ENCODE measurements around the gene FATE1. TPM values are rescaled to one million over a fixed set of nuclear protein-coding genes. Genes with fewer than 3 reads are reported as not detected.
A peak's percentile ranks its signal among the peaks of the same experiment; 100 is the strongest.
"Not testable (repeated sequence)": the region's sequence is repeated elsewhere in the genome, so short reads cannot be mapped to it uniquely, and the experiment has no call there.

FATE1 gene, protein sequence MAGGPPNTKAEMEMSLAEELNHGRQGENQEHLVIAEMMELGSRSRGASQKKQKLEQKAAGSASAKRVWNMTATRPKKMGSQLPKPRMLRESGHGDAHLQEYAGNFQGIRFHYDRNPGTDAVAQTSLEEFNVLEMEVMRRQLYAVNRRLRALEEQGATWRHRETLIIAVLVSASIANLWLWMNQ
- total RNA-seq: 0.36 TPM

DNA sequence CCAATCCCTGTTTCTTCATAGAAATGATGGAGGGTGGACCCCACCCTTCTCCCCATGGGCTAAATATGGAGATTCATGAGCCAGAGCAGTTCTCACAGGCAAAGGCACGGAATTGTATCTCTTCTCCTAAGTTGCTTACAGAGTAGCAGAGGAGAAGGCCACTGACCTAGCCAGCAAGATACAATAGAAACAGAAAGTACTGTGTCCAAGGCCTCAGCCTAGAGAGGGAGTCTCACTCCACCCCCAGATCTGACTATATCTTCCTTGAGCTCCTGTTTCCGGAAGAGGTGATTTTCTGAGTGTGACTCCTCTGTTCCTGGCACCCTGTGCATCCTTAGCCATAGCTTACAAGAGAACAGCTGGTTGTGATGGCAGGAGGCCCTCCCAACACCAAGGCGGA, at the start of gene FATE1:
TSS of gene FATE1 (plus strand) at position 284 of the 400 bp plus-strand sequence. CDS start at position 369, 85 bp downstream.
- intact Hi-C loops (cut with DNase I): no loop called here
- ATAC-seq: no peak
- no peak for DNase-seq (ENCODE audit: low spot score)

DNA sequence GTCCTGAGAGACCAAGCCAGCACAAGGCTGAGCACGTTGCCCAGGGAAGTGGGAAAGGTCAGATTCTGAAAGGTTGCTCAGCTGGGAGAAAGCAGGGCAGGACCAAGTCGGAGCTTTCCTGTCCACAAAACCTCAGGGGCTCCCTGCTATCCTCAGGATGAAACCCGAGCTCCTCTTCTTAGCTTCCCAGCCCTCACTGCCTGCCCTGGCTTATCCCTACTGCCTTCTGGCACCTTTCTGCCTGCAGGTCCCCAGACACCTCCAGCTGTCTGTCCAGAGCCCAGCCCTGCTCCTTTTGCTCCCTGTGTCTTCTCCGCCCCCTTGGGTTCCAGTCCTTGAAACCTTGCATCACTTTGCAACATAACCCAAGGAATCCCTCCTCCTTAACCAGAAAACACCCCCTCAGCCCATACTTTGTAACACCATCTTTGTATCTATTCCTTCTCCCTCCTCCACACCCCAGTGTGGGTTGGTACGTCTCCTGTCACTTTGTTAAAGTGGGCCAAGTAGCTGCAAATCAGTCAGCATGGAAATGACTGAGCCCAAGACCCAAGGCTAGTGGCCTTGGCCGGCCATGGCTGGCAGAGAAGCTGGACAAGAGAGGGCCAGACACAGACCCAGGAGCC, 40.6 kb upstream of the FATE1 start:
- intact Hi-C loops (cut with DNase I): no loop called here
- ATAC-seq: no peak

DNA sequence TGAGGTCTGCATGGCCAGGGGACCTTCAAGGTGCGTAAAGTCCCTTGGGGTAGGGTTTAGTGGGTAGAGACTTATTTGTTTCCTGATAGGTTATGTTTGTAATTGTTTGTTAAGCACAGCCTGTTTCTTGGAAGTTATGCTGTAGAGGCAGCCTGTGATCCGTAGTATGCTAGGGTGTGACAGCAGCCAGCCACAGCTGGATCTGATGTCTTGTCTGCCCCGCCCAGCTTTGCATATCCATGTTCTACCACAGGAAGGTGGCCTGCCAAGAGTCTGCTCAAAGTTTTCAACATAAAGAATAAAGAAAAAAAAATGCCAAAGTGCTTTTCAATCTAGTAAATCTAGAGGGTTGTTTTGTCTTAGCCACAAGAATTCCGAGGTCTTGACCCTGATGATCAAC, 39.6 kb upstream of the FATE1 start:
- intact Hi-C loops (cut with DNase I): no loop called here
- ATAC-seq: no peak

More for the DNA sequence above, 40.6 kb upstream of the FATE1 start:
- no peak for DNase-seq (ENCODE audit: low spot score)

DNA sequence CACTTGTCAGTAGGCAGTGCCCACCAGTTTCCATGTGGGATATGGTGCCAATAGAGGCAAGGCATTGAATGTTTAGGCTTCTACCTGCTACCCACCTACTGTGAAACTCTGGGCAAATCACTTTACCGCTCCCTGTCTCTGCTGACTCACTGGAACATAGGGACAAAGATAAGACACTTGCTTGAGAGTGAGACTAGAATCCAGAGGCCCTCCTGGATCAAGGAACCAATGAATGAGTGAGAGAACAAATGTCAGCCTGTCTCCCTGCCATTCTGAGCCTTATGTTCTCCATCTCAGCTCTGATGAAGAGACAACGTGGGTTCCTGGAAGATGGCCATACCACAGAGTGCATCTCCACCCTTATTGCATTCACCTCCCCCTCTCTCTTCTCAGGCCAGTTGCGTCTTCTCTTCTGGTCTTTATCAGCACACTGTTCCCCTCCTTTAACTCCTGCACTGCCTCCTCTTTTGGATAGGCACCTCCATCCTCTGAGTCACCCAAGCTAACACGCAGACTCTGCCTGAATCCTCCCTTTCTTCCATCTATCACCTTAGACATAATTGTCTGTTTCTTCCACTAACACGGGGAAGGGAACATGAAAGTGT, 35.9 kb upstream of the FATE1 start:
- intact Hi-C loops (cut with DNase I): no loop called here
- ATAC-seq: no peak

More for the DNA sequence above, 39.6 kb upstream of the FATE1 start:
- DNase-seq (ENCODE audit: low spot score): no peak

DNA sequence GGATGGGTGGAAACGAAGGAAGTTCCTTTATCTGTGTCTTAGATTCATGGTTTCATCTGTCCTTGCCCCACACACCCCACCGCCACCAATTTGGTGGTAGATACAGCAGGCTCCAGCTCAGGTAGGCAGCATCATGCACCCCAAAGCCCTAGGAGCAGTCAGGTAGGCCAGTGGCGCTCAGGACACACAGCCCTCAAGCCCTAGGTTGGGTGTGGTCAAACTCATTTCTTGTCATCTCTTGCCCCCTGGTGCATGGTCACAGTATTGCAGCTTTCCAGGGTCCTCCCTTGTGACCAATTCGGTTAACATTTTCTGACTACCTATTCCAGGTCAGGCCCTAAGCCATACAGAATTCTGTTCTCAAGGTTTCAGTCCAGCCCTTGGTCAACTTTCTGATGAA, 35.0 kb upstream of the FATE1 start:
- intact Hi-C loops (cut with DNase I): no loop called here
- ATAC-seq (no peak), DNase-seq (ENCODE audit: low spot score) (no peak)

More for the DNA sequence above, 35.9 kb upstream of the FATE1 start:
- no peak for DNase-seq (ENCODE audit: low spot score)

DNA sequence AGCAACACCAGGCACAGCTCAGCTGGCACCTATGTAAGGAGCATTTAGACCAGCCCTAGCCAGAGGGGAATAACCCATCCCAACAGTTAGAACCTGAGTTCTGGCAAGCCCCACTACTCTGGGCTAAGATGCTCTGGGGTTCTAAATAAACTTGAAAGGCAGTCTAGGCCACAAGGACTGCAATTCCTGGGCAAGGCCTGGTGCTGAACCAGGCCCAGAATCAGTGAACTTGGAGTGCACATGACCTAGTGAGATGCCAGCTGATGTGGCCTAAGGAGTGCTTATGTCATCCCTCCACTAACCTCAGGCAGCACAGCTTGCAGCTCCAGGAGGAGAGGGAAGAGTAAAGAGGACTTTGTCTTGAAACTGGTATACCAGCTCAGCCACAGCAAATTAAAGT, 28.2 kb upstream of the FATE1 start:
- no peak for ATAC-seq
- intact Hi-C loops (cut with DNase I): no loop called here
- no peak for DNase-seq (ENCODE audit: low spot score)

DNA sequence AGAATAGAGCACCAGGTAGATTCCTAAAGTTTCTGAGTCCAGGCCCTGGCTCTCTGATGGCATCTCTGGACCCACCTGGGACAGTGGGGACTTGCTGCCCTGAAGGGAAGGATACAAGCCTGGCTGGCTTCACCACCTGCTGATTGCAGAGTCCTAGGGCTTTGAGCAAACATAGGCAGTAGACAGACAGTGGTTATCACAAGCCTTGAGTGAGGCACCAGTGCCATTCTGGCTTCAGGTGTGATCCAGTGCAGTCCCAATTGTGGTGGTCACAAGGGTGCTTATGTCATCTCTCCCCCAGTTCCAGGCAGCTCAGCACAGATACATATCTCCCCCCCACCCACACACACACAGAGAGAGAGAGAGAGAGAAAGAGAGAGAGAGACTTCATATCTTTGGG, 27.1 kb upstream of the FATE1 start:
- DNase-seq (ENCODE audit: low spot score) (no peak), ATAC-seq (no peak)
- intact Hi-C loops (cut with DNase I): no loop called here

DNA sequence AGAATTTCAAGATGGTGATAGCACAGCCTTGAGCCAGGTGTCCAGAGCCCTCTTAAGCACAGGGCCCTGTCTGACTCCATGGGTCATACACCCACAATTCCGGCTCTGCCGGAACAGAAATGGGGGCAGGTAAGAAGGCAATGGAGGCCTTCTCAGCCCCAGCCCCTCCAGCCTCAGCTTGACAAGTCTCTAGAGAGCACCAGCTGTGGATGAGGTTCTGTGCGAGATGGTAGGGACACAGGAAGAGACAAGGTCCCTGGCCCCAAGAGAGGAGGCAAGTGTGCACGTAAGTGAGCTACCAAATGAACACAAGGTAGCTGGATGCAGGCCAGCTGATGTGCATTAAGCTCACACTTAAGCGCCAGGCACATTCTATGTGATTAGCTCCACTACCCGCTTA, 23.0 kb upstream of the FATE1 start:
- intact Hi-C loops (cut with DNase I): no loop called here
- ATAC-seq: no peak
- DNase-seq (ENCODE audit: low spot score): peak; percentile 42

DNA sequence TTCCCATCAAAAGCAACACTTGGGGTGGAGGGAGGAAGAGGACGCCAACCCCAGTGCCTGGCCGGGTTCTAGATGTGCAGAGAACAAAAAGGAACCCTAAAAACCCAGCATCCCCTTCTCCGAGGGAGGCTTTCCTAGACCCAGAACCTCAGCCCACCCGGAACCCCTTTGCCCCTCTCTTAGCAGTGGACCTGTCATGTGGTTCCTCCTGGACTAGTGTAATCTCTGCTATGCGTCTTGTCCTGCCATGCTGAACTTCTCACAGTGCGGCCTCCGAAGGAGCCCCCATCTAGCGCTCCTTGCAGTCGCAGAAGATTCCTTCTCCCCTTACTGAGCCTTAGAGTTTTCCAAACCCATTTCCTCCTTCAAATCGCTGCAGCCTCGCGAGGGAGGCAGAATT, 21.7 kb upstream of the FATE1 start:
- ATAC-seq (no peak), DNase-seq (ENCODE audit: low spot score) (no peak)
- intact Hi-C loops (cut with DNase I): no loop called here

DNA sequence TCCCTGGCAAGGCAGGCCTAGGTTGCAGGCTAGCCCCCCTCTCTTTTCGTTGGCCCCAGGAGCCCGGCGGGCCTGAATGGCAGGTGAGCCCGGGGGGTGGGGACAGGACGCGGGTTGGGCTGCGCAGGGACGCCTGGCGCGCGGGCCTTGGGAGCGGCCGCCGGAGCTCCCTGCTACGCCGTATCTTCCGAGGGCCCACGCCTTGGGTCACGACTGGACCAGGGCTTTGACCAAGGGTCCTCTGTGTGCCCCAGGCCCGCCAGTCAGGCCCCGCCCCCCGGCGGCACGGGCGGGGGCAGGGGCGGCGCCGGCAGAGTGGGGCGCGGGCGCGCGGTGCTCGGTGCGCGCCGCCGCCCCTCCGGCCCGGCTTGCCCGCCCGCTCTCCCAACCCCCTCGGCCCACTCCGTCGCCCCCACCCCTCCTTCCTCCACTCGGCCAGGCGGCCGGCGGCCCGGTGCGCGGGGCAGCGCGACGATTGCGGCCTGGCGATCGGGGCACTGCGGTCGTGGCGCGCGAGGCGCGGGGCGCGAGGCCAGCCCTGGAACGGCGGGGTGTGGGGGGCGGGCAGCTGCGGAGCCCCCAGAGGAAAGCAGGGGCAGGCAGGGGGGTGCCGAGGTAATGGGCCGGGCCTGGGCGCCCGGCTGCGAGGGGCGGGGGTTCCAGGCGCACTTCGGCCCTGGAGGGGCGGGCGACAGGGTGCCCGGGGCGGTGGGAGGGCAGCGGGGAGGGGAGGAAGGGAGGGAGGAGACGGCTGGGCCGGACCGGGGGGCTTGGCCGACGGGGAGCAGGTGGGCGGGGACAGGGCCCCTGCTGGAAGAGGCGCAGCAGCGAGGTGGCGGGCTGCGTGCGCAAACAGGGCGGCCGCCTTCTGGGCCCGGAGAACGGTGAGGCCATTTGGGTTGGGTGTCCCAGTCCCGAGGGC, 20.9 kb upstream of the FATE1 start, which contains the start of gene PRRG3:
TSS of gene PRRG3 (plus strand) at position 798 of the 922 bp plus-strand sequence. CDS start 3,357 bp downstream, outside the sequence.
- DNase-seq (ENCODE audit: low spot score) (peak; percentile 62), ATAC-seq (peak; percentile 26)
- intact Hi-C loops (cut with DNase I): no loop called here

DNA sequence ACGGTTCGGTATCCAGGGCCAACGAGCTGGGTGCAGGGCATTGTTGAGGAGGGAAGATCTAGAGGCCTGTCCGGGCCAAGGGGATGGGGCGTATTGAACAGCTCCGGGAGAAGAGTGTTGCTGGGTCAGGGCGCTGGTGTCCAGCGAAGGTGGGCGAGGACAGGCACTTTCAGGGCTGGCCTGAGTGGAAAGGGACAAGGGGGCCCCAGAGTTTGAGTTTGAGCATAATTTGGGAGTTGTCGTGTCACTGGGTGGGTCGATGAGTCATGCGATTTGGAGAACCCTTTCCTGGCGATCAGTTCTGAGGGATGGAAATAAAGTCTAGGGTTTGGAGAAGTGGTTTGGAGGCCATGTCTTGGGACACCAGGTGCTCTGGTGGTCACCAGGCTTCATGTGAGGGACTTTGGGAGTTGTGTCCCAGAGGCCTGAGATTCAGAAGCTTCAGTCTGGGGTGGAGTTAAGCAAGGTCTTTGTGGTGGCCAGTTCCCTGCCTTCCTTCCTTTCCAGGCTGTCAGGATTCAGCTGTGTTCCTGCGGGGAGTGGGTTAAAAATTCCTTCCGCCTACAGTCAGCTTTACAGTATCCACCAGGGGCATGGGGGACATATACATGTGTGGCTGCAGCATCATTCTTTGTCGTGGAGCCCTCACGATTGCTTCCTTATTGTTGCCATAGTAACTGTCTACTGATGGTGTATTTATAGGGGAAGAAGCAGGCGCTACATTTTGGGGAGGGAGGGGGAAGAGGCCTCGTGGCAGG, 20.1 kb upstream of the FATE1 start:
- DNase-seq (ENCODE audit: low spot score): peak; percentile 21
- intact Hi-C loops (cut with DNase I): no loop called here
- peak; percentile 3 for ATAC-seq

DNA sequence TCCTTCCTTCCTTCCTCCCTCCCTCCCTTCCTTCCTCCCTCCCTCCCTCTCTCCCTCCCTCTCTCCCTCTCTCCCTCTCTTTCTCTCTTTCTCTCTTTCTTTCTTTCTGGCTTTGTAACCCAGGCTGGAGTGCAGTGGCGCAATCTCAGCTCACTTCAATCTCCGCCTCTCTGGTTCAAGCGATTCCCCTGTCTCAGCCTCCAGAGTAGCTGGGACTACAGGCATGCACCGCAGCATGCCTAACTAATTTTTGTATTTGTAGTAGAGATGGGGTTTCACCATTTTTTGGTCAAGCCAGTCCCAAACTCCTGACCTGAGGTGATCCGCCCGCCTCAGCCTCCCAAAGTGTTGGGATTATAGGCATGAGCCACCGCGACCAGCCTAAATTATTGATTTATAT, 18.8 kb upstream of the FATE1 start:
- DNase-seq (ENCODE audit: low spot score) (peak; percentile 33), ATAC-seq (peak; percentile 35)
- intact Hi-C loops (cut with DNase I): not testable (repeated sequence)

DNA sequence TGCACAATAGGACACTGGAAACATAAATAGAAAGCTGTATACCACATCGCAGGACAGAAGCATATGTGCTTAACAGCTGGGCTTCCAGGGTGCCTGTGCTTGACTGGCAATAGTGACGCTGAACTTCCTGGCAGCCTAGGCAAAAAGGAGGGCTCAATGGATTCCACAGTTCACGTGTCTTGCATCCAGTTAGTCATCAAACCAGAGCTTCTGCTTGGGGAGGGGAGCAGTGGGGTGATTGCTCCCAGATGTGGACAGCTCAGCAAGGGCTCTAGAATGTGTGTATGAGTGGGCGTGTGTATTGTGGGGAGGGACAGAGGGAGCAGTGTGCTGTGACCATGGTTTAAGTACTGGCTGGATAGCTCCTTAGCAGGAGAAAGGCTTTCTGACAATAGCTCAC, 18.3 kb upstream of the FATE1 start:
- DNase-seq (ENCODE audit: low spot score) (peak; percentile 58), ATAC-seq (peak; percentile 85)
- intact Hi-C loops (cut with DNase I): no loop called here

DNA sequence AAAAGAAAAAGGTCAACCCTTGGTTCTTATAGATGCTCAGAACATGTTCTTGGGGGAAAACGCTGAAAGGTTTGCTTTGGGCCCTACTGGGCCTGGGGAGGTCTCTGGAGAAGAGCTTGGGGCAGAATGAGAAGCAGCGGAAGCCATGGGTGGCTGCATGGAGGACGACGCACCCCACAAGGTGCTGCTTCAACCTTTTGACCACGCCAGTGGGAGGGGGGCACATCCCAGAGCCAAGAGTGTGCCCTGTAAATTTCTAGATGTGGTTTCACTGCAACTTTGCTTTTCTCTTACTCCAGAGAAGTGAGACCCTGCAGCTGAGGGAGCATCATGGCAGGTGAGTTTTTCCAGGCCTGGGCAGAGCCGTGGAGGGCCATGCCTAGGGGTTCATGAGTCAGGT, 17.4 kb upstream of the FATE1 start:
- intact Hi-C loops (cut with DNase I): no loop called here
- ATAC-seq: no peak
- peak; percentile 21 for DNase-seq (ENCODE audit: low spot score)

DNA sequence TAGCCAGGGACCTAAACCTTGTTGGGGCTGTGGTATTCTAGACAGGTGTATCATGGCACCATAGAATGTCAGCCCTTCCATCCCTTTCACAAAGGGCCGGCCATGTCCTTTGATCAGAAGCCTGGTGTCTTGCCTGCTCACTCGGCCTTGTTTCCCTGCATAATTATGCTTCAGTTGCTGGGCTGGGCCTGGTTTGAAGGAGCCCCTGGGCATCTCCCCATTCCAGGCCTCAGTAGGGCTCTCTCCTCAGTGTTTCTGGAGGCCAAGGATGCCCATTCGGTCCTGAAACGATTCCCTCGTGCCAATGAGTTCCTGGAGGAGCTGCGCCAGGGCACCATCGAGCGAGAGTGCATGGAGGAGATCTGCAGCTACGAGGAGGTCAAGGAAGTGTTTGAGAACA, 16.1 kb upstream of the FATE1 start:
- intact Hi-C loops (cut with DNase I): no loop called here
- no peak for ATAC-seq
- DNase-seq (ENCODE audit: low spot score): peak; percentile 13

DNA sequence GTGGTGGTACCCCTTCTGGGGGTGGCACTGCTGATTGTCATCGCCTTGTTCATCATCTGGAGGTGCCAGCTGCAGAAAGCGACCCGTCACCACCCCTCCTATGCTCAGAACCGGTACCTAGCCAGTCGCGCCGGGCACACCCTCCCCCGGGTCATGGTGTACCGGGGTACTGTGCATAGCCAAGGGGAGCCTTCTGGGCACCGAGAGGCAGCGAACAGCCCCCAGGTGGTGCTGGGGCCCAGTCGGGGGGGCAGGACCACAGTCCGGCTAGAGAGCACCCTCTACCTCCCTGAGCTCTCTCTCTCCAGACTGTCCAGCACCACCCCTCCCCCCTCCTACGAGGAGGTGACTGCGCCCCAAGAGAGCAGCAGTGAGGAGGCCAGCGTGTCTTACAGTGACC, 15.3 kb upstream of the FATE1 start:
- no peak for ATAC-seq
- DNase-seq (ENCODE audit: low spot score): peak; percentile 35
- intact Hi-C loops (cut with DNase I): no loop called here

DNA sequence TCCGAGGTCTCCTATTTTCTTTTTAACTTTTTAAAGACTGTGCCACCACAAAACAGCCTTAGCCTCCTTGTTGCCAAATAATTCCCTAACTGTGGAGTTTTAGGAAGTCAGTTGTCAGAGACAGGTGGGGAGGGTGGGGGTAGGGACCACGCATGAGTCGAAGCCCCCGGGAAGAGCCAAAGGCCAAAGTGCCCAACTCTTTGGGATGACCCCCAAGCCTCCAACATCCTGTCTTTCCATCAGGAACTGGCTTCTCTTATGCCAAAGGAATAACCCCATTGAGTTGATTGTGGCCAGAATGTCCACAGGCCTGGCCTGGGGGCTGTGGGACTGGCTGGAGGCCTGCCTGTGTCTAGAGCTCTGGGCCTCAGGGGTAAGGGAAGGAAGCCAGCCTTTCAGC, 14.8 kb upstream of the FATE1 start:
- ATAC-seq: no peak
- peak; percentile 14 for DNase-seq (ENCODE audit: low spot score)
- intact Hi-C loops (cut with DNase I): no loop called here

DNA sequence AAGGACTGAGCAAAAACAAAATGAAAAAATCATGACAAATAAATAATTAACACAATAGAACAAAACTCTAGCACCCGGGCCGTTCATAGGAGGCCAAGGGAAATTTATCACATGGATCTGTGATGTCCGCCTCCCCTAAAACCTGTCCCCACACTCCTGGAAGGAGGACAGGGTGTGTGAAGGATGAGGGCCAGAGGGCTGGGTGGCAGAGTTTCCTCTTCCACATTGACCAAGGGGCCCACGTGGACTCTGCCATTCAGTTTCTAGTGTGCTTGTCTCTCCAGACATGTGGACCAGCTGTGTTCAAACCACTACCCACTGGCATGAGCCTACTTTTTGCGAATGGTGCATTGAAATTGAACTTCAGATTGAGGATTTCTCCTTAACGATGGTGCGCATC, 14.3 kb upstream of the FATE1 start:
- no peak for ATAC-seq
- intact Hi-C loops (cut with DNase I): no loop called here
- peak; percentile 32 for DNase-seq (ENCODE audit: low spot score)
